HEK293 (cell line): Measurements from ENCODE around the gene EIF4E.

Source experiments
- CTCF ChIA-PET: fragments of 350-600 bp; formaldehyde crosslinking; extraction: SDS; loops from one replicate; lab custom pipeline; 2021; ENCODE audit warnings: antibody characterized with exemption; lab: Yijun Ruan, JAX
- POLR2A ChIA-PET: fragments of 300-600 bp; formaldehyde crosslinking; extraction: SDS; loops from one replicate; lab custom pipeline; 2020; ENCODE audit warnings: antibody characterized with exemption, inconsistent platforms; lab: Yijun Ruan, JAX
- H3K27ac ChIP-seq: fragments of 200-500 bp; sonication (Bioruptor generic); 2 replicates; pipeline ENCODE4 v1.5.1; 2014; ENCODE audit warnings: low read depth, low read length, control low read depth, inconsistent platforms; ENCODE audit errors: extremely low read depth
- H3K36me3 ChIP-seq, 2 experiments: fragments of 200-500 bp in 1 of 2; sonication (Bioruptor generic) in 1 of 2; 1 replicate in 1 of 2; 2 replicates in 1 of 2; pipeline ENCODE4 v1.5.1; 2014 to 2017; ENCODE audit warnings: inconsistent platforms in 2 of 2, low read length in 2 of 2; ENCODE audit not compliant: control insufficient read depth in 2 of 2, insufficient read depth in 1 of 2
- H3K4me1 ChIP-seq: fragments of 200-500 bp; sonication (Bioruptor generic); 2 replicates; pipeline ENCODE4 v1.5.1; 2014; ENCODE audit warnings: mild to moderate bottlenecking, low read length, inconsistent platforms; ENCODE audit not compliant: control insufficient read depth, insufficient read depth
- H3K4me3 ChIP-seq: 2 replicates; pipeline ENCODE4 v1.5.1; 2011; ENCODE audit warnings: low read depth, mild to moderate bottlenecking, control low read depth, low read length, moderate library complexity
- H3K9me3 ChIP-seq: fragments of 200-500 bp; sonication (Bioruptor generic); 2 replicates; pipeline ENCODE4 v1.5.1; 2014; ENCODE audit warnings: low read depth, low read length, inconsistent platforms; ENCODE audit not compliant: control insufficient read depth, insufficient read depth
- KLF1 ChIP-seq: fragments of 450-650 bp; formaldehyde crosslinking; IDR thresholded peaks from 2 replicates; pipeline ENCODE4 v1.5.1; 2016; ENCODE audit warnings: missing biosample characterization, missing genetic modification characterization
- SCRT2 ChIP-seq: fragments of 450-650 bp; formaldehyde crosslinking; IDR thresholded peaks from 2 replicates; pipeline ENCODE4 v1.5.1; 2016; ENCODE audit warnings: missing biosample characterization, missing genetic modification characterization
- ZBTB48 ChIP-seq: fragments of 450-650 bp; formaldehyde crosslinking; IDR thresholded peaks from 2 replicates; pipeline ENCODE4 v1.5.1; 2016; ENCODE audit warnings: missing biosample characterization, missing genetic modification characterization
- ZBTB8A ChIP-seq: fragments of 450-650 bp; formaldehyde crosslinking; IDR thresholded peaks from 2 replicates; pipeline ENCODE4 v1.5.1; 2016; ENCODE audit warnings: missing biosample characterization, missing genetic modification characterization
- ZNF140 ChIP-seq: fragments of 450-650 bp; formaldehyde crosslinking; IDR thresholded peaks from 2 replicates; pipeline ENCODE4 v1.5.1; 2016; ENCODE audit warnings: missing biosample characterization, missing genetic modification characterization
- ZNF19 ChIP-seq: fragments of 450-650 bp; formaldehyde crosslinking; IDR thresholded peaks from 2 replicates; pipeline ENCODE4; 2016; ENCODE audit warnings: missing biosample characterization, missing genetic modification characterization, low read depth
- ZNF211 ChIP-seq: fragments of 450-650 bp; formaldehyde crosslinking; IDR thresholded peaks from 2 replicates; pipeline ENCODE4 v1.5.1; 2016; ENCODE audit warnings: low read depth, missing biosample characterization, missing genetic modification characterization
- ZNF37A ChIP-seq: fragments of 450-650 bp; IDR thresholded peaks from 2 replicates; pipeline ENCODE4 v1.5.1; 2018; ENCODE audit warnings: missing biosample characterization, missing genetic modification characterization
- ZNF549 ChIP-seq: fragments of 450-650 bp; IDR thresholded peaks from 2 replicates; pipeline ENCODE4 v1.5.1; 2018; ENCODE audit warnings: missing biosample characterization, missing genetic modification characterization, mild to moderate bottlenecking, inconsistent platforms, moderate library complexity
- ZNF664 ChIP-seq: fragments of 450-650 bp; formaldehyde crosslinking; IDR thresholded peaks from 2 replicates; pipeline ENCODE4 v1.5.1; 2016; ENCODE audit warnings: missing biosample characterization, missing genetic modification characterization
- ZNF707 ChIP-seq: fragments of 450-650 bp; formaldehyde crosslinking; IDR thresholded peaks from 2 replicates; pipeline ENCODE4 v1.5.1; 2016; ENCODE audit warnings: missing biosample characterization, missing genetic modification characterization
- TF ChIP-seq, protein P1 (sequence below): fragments of 450-650 bp; IDR thresholded peaks from 2 replicates; pipeline ENCODE4 v1.5.1; 2018; ENCODE audit warnings: missing biosample characterization, mild to moderate bottlenecking, missing genetic modification characterization
- TF ChIP-seq, protein P2 (sequence below): fragments of 450-650 bp; formaldehyde crosslinking; optimal IDR thresholded peaks from 2 replicates; pipeline ENCODE3; 2016; ENCODE audit warnings: missing biosample characterization, mild to moderate bottlenecking, missing genetic modification characterization
- TF ChIP-seq, protein P3 (sequence below): fragments of 450-650 bp; formaldehyde crosslinking; IDR thresholded peaks from 2 replicates; pipeline ENCODE4 v1.5.1; 2016; ENCODE audit warnings: missing biosample characterization, missing genetic modification characterization
- TF ChIP-seq, protein P4 (sequence below): fragments of 450-650 bp; formaldehyde crosslinking; IDR thresholded peaks from 2 replicates; pipeline ENCODE4 v1.5.1; 2017; ENCODE audit warnings: missing biosample characterization, missing genetic modification characterization
- TF ChIP-seq, protein P5 (sequence below): fragments of 450-650 bp; IDR thresholded peaks from 2 replicates; pipeline ENCODE4 v1.5.1; 2018; ENCODE audit warnings: missing biosample characterization, missing genetic modification characterization
- TF ChIP-seq, protein P6 (sequence below): fragments of 450-650 bp; formaldehyde crosslinking; IDR thresholded peaks from 2 replicates; pipeline ENCODE4 v1.5.1; 2016; ENCODE audit warnings: missing biosample characterization, missing genetic modification characterization, borderline replicate concordance
- TF ChIP-seq, protein P7 (sequence below): fragments of 450-650 bp; formaldehyde crosslinking; IDR thresholded peaks from 2 replicates; pipeline ENCODE4 v1.5.1; 2017; ENCODE audit warnings: missing biosample characterization, missing genetic modification characterization

The EIF4E gene

DNA sequence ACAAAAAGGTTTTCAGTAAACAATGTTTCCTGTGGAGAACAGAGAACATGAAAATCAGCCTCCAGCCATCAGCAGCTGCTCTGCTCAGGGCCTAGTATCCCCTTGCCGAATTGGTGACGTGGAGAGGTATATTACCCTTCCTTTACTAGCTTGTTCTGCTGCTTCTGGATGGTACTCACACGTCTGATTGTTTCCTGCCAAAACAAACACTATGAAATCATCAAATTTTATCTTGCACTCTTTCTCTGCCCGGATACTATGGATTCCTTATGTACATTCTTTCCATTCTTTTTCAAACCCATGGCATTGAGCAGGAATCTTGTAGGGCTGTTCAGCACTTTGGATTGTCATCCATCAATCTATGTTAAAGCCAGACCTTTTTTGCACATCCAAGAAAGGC lies 47.8 kb upstream of the EIF4E start:
- Histone ChIP-seq H3K4me3 (no peak overlapping the region), H3K27ac (no peak overlapping the region), H3K9me3 (no peaks in the 10 kb centered on the region), H3K4me1 (no peaks in the 10 kb centered on the region), H3K36me3 (no peaks in the 10 kb centered on the region)
- CTCF ChIA-PET: interaction anchor here (0.7 kb wide), 1 partner anchor 38 kb away, joined by 3 read pairs; no protein-coding TSS in a partner anchor
- TF ChIP-seq ZNF211 (tag by site-specific recombination) (no peak), ZBTB8A (tag by site-specific recombination) (no peak), ZNF664 (no peak), ZNF140 (no peak), ZBTB48 (tag by site-specific recombination) (no peak), ZNF549 (tag by site-specific recombination) (no peak), ZNF19 (tag by site-specific recombination) (no peak), ZNF707 (no peak), SCRT2 (no peak), KLF1 (tag by site-specific recombination) (no peak), ZNF37A (no peak)
- TF ChIP-seq, protein P1, sequence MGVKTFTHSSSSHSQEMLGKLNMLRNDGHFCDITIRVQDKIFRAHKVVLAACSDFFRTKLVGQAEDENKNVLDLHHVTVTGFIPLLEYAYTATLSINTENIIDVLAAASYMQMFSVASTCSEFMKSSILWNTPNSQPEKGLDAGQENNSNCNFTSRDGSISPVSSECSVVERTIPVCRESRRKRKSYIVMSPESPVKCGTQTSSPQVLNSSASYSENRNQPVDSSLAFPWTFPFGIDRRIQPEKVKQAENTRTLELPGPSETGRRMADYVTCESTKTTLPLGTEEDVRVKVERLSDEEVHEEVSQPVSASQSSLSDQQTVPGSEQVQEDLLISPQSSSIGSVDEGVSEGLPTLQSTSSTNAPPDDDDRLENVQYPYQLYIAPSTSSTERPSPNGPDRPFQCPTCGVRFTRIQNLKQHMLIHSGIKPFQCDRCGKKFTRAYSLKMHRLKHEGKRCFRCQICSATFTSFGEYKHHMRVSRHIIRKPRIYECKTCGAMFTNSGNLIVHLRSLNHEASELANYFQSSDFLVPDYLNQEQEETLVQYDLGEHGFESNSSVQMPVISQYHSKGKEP (tag by site-specific recombination): no peak
- TF ChIP-seq, protein P2, sequence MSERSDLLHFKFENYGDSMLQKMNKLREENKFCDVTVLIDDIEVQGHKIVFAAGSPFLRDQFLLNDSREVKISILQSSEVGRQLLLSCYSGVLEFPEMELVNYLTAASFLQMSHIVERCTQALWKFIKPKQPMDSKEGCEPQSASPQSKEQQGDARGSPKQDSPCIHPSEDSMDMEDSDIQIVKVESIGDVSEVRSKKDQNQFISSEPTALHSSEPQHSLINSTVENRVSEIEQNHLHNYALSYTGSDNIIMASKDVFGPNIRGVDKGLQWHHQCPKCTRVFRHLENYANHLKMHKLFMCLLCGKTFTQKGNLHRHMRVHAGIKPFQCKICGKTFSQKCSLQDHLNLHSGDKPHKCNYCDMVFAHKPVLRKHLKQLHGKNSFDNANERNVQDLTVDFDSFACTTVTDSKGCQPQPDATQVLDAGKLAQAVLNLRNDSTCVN (tag by site-specific recombination): no peak
- TF ChIP-seq, protein P3, sequence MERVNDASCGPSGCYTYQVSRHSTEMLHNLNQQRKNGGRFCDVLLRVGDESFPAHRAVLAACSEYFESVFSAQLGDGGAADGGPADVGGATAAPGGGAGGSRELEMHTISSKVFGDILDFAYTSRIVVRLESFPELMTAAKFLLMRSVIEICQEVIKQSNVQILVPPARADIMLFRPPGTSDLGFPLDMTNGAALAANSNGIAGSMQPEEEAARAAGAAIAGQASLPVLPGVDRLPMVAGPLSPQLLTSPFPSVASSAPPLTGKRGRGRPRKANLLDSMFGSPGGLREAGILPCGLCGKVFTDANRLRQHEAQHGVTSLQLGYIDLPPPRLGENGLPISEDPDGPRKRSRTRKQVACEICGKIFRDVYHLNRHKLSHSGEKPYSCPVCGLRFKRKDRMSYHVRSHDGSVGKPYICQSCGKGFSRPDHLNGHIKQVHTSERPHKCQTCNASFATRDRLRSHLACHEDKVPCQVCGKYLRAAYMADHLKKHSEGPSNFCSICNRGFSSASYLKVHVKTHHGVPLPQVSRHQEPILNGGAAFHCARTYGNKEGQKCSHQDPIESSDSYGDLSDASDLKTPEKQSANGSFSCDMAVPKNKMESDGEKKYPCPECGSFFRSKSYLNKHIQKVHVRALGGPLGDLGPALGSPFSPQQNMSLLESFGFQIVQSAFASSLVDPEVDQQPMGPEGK (tag by site-specific recombination): no peak
- TF ChIP-seq, protein P4, sequence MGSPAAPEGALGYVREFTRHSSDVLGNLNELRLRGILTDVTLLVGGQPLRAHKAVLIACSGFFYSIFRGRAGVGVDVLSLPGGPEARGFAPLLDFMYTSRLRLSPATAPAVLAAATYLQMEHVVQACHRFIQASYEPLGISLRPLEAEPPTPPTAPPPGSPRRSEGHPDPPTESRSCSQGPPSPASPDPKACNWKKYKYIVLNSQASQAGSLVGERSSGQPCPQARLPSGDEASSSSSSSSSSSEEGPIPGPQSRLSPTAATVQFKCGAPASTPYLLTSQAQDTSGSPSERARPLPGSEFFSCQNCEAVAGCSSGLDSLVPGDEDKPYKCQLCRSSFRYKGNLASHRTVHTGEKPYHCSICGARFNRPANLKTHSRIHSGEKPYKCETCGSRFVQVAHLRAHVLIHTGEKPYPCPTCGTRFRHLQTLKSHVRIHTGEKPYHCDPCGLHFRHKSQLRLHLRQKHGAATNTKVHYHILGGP: no peak
- TF ChIP-seq, protein P5, sequence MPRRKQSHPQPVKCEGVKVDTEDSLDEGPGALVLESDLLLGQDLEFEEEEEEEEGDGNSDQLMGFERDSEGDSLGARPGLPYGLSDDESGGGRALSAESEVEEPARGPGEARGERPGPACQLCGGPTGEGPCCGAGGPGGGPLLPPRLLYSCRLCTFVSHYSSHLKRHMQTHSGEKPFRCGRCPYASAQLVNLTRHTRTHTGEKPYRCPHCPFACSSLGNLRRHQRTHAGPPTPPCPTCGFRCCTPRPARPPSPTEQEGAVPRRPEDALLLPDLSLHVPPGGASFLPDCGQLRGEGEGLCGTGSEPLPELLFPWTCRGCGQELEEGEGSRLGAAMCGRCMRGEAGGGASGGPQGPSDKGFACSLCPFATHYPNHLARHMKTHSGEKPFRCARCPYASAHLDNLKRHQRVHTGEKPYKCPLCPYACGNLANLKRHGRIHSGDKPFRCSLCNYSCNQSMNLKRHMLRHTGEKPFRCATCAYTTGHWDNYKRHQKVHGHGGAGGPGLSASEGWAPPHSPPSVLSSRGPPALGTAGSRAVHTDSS (tag by site-specific recombination): no peak
- TF ChIP-seq, protein P6, sequence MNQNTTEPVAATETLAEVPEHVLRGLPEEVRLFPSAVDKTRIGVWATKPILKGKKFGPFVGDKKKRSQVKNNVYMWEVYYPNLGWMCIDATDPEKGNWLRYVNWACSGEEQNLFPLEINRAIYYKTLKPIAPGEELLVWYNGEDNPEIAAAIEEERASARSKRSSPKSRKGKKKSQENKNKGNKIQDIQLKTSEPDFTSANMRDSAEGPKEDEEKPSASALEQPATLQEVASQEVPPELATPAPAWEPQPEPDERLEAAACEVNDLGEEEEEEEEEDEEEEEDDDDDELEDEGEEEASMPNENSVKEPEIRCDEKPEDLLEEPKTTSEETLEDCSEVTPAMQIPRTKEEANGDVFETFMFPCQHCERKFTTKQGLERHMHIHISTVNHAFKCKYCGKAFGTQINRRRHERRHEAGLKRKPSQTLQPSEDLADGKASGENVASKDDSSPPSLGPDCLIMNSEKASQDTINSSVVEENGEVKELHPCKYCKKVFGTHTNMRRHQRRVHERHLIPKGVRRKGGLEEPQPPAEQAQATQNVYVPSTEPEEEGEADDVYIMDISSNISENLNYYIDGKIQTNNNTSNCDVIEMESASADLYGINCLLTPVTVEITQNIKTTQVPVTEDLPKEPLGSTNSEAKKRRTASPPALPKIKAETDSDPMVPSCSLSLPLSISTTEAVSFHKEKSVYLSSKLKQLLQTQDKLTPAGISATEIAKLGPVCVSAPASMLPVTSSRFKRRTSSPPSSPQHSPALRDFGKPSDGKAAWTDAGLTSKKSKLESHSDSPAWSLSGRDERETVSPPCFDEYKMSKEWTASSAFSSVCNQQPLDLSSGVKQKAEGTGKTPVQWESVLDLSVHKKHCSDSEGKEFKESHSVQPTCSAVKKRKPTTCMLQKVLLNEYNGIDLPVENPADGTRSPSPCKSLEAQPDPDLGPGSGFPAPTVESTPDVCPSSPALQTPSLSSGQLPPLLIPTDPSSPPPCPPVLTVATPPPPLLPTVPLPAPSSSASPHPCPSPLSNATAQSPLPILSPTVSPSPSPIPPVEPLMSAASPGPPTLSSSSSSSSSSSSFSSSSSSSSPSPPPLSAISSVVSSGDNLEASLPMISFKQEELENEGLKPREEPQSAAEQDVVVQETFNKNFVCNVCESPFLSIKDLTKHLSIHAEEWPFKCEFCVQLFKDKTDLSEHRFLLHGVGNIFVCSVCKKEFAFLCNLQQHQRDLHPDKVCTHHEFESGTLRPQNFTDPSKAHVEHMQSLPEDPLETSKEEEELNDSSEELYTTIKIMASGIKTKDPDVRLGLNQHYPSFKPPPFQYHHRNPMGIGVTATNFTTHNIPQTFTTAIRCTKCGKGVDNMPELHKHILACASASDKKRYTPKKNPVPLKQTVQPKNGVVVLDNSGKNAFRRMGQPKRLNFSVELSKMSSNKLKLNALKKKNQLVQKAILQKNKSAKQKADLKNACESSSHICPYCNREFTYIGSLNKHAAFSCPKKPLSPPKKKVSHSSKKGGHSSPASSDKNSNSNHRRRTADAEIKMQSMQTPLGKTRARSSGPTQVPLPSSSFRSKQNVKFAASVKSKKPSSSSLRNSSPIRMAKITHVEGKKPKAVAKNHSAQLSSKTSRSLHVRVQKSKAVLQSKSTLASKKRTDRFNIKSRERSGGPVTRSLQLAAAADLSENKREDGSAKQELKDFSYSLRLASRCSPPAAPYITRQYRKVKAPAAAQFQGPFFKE (tag by site-specific recombination): no peak
- TF ChIP-seq, protein P7, sequence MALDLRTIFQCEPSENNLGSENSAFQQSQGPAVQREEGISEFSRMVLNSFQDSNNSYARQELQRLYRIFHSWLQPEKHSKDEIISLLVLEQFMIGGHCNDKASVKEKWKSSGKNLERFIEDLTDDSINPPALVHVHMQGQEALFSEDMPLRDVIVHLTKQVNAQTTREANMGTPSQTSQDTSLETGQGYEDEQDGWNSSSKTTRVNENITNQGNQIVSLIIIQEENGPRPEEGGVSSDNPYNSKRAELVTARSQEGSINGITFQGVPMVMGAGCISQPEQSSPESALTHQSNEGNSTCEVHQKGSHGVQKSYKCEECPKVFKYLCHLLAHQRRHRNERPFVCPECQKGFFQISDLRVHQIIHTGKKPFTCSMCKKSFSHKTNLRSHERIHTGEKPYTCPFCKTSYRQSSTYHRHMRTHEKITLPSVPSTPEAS (tag by site-specific recombination): no peak
- POLR2A ChIA-PET: no interaction called here
